Cerebellar nuclear complex (tissue), 1 donor: Measurements from ENCODE around the gene C20orf141.

Experiments used
- DNase-seq, 2 experiments: peaks; one replicate each; lab custom pipeline; 2025; lab: John Stamatoyannopoulos, UW

C20orf141 gene

DNA sequence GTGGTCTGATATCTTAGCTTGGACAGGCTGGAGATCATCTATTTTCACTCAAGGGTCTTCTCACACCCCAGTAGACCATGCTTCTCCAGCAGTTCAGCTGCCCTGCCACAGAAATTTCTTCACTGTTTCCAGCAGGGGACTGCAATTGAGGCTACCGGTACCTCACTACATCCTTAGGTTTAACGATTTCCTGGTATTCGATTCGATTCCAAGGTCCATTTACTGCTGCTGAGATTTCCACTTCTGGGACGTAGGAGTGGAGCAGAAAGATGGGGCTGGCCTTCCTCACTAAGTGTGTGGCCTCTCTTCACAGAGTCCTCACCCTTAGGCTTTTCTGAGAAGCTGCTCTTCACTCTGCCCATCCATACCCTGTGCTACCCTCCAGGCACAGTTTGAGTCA lies 31.9 kb downstream of the C20orf141 start:
- DNase-seq = no peak

DNA sequence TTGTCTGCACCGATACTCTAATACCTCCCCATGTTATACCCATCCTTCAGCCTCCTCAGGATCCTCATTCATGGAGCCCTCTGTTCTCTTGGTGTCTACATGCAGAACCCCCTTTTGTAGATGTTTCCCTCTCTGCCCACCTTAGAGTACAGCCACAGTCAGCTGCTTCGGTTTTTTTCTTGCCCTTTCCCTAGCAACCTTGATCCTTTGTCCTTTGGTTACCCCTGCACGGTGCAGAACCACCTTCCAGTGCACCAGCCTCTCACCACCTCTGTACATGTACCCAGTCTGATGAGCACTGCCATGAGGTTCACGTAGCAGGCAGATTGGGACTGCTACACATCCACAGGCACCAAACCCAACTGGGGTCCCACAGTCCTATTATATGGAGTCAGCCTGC lies 33.0 kb downstream of the C20orf141 start:
- no peak for DNase-seq

DNA sequence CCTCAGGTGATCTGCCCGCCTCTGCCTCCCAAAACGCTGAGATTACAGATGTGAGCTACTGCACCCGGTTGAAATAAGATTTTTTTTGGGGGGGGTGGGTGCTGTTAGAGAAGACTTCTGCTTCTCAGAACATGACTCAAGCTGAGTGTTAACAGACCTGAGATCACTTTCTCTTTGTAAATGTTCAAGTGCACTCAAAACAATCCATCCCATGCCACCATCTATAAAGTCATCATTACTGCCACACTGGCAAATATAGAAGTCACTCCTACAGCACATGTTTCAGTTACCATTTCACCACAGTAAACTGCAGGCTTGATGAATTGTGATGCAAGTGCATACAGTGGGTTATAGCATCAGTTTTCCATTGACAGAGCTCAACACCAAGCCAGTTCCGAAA lies 34.7 kb downstream of the C20orf141 start:
- DNase-seq = no peak

DNA sequence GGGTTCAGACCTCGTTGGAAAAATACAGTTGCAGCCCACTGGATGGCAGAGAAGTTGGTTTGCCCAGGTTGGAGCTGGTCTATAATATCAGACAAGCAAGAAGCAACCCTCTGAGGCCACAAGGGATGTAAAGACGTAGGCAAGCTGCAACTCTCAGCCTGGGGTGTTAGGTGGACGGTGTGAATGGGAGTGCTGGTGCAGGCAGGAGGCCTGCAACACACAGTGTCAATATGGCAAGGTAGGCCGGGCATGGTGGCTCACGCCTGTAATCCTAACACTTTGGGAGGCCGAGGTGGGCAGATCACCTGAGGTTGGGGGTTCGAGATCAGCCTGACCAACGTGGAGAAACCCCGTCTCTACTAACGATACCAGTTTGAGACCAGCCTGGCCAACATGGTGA lies 36.3 kb downstream of the C20orf141 start:
- DNase-seq = no peak

DNA sequence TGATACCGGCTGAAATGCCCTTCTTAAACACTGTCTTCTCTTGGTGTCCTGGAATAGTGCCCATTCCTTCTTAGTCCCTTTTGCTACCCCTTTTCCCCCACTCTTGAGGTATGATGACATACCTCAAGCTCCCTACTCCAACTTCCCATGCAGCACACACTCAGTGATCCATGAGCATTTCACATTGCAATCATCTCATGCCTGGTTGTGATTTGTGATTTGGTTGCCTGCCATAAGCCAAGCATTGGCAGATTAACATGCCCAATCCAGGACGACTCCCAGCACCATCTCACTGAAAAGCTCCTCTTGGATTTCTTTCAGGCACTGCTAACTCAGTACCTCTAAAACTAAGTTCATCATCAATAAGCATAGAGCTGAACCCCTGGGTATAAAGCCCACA lies 43.8 kb downstream of the C20orf141 start:
- no peak for DNase-seq

DNA sequence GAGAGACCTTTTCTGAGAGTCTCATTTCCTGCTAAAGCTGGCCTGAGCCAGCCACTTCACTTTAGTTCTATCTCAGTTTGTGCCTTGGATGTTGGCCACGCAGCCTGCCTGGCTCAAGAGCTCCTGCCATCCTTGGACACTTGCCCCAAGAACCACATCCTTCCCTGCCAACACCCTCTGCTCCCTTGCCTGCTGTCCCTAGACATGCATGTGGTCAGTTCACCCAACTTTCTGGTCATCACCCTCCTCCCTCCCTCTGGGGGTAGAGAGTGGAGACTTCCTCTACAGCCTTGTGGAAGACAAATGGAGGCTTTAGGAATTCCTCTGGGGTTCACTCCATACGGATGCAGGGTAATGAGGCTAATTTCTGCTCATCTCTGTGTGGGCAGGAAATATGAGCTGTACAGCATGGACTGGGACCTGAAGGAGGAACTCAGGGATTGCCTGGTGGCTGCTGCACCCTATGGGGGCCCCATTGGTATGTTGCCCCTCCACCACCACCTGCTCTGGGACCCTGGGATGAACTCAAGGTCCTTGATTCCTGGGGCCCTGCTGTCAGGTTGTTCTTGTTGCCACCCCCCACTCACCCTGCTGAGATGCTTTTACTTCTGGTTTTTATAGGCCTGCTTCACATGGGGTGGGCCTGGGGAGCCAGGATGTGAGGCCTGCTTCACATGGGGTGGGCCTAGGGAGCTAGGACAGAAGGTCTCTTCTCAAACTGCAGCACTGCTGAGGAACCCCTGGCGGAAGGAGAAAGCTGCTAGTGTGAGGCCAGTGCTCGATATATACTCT lies 44.7 kb downstream of the C20orf141 start:
- peak; percentile 14 to 16 for DNase-seq

DNA sequence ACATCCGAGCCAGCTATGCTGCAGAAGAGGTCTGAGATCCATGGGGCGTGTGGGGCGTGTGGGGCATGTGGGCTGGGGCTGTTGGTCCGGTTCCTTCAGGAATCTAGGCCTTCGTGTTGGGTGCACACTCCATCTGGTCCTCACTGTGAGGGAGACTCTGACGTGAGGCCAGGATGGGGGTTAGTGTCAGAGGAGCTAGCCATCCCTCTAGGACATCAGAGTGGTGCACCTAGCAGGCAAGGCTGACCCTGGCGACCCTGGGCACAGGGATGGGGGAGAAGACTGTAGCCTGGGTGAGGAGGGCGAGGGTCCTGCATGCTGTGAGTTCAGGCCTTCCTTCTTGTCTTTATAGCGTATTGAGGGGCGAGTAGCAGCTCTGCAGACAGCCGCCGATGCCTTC lies 49.8 kb downstream of the C20orf141 start:
- no peak for DNase-seq

DNA sequence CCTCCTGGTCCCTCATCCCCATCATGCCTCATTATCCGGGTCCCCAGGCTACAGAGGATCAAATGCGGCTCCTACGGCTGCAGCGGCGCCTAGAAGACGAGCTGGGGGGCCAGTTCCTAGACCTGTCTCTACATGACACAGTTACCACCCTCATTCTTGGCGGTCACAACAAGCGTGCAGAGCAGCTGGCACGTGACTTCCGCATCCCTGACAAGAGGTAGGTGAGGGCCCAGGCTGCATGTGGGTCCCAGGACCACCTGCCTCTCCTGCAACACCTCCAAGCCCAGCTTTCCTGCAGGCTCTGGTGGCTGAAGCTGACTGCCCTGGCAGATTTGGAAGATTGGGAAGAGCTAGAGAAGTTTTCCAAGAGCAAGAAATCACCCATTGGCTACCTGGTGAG lies 50.3 kb downstream of the C20orf141 start:
- DNase-seq = no peak
